BJ (cell line): Measurements from ENCODE around the gene INPP4A. TPM values are rescaled to one million over a fixed set of nuclear protein-coding genes. Genes with fewer than 3 reads are reported as not detected.

ENCODE experiments used
- CTCF ChIA-PET: fragments of 350-600 bp; formaldehyde crosslinking; extraction: SDS; loops from one replicate; lab custom pipeline; 2021; ENCODE audit warnings: antibody characterized with exemption, inconsistent platforms; lab: Yijun Ruan, JAX
- POLR2A ChIA-PET: fragments of 300-600 bp; sonication (Branson Sonifier 250); formaldehyde crosslinking; extraction: SDS; loops from one replicate; lab custom pipeline; 2021; ENCODE audit warnings: antibody characterized with exemption; lab: Charles Lee
- DNase-seq: peaks from one replicate; pipeline ENCODE4 v3.0.0-alpha.2; 2011; ENCODE audit warnings: low read depth
- H3K27me3 ChIP-seq: 2 replicates; pipeline ENCODE4 v1.6.0; 2011; ENCODE audit warnings: low read length; ENCODE audit not compliant: control insufficient read depth, insufficient read depth
- H3K36me3 ChIP-seq: 2 replicates; pipeline ENCODE4 v1.5.1; 2011; ENCODE audit warnings: low read length; ENCODE audit not compliant: control insufficient read depth, insufficient read depth
- H3K4me3 ChIP-seq: 2 replicates; pipeline ENCODE4 v1.5.1; 2011; ENCODE audit warnings: low read depth, mild to moderate bottlenecking, control low read depth, low read length
- polyA plus RNA-seq: library from polyadenylated mRNA; depleted of rRNA; stranded (reverse); fragments of >200 nt; gene quantifications from 2 replicates; pipeline ENCODE4 v1.2.3, GENCODE V29; 2011
- TF ChIP-seq, protein P1 (sequence below): IDR thresholded peaks from 2 replicates; pipeline ENCODE4 v1.5.1; 2011; ENCODE audit warnings: low read depth, mild to moderate bottlenecking, control low read depth, inconsistent platforms, low read length, moderate library complexity; ENCODE audit not compliant: insufficient read depth

Gene INPP4A
- polyA plus RNA-seq, 1 experiment, result 21.0 TPM

DNA sequence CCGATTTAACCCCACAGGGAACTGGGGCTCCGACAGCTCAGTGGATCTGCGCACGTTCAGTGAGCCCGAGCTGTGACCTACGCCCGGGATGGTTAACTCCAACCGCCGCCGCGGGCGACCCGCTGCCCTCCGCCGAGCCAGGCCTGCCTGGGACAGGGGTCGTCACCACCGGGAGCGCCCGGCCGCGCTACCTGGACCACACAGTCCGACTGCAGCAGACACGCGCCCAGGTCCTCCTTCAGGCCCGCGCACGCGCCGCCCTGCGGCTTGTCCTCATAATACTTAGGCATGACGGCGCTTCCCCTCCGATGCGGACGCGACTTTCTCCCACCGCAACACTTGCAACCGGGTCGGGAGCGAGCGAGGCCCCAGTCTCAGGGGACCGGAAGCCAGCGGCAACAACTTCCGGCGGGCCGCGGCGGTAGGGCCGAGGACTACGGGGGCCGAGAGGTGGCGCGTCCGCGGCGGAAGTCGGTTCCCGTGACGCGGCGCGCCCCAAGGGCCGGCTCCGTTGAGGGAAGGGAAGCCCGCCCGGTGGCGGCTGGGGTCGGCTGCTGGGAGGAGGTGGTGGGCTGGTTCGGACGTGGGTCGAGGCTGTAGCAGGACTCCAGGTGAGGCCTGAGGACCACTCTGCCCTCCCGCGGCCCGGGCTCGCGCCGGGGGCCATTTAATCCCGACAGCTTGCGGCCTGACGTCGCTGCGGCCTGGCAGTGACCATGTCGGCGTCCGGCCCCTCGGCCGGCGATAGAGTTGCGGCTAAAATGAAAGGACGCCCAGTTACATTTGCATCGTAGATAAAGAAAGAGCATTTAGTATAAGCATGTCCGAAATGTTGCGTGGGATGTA, 163.7 kb downstream of the INPP4A start, which contains the start of the genes COA5 and UNC50:
Gene COA5, minus strand, starts transcription at position 397 of the 846 bp plus-strand sequence. Its CDS starts 107 bp downstream, at position 290.
Gene UNC50, plus strand, starts transcription at position 474 of the 846 bp plus-strand sequence. CDS start 1,171 bp downstream, outside the sequence.
- Histone ChIP-seq H3K36me3 (peaks cover 5% of the 10 kb centered on the region), H3K4me3 (peak within 1 kb of the TSS; percentile 90), H3K27me3 (no peaks in the 10 kb centered on the region)
- ChIA-PET CTCF (interaction anchor here (1.0 kb wide), 1 partner anchor 29 kb away, joined by 3 read pairs; no protein-coding TSS in a partner anchor), POLR2A (no interaction called here)
- TF ChIP-seq, protein P1, sequence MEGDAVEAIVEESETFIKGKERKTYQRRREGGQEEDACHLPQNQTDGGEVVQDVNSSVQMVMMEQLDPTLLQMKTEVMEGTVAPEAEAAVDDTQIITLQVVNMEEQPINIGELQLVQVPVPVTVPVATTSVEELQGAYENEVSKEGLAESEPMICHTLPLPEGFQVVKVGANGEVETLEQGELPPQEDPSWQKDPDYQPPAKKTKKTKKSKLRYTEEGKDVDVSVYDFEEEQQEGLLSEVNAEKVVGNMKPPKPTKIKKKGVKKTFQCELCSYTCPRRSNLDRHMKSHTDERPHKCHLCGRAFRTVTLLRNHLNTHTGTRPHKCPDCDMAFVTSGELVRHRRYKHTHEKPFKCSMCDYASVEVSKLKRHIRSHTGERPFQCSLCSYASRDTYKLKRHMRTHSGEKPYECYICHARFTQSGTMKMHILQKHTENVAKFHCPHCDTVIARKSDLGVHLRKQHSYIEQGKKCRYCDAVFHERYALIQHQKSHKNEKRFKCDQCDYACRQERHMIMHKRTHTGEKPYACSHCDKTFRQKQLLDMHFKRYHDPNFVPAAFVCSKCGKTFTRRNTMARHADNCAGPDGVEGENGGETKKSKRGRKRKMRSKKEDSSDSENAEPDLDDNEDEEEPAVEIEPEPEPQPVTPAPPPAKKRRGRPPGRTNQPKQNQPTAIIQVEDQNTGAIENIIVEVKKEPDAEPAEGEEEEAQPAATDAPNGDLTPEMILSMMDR, result no peak
- DNase-seq, result no peak

DNA sequence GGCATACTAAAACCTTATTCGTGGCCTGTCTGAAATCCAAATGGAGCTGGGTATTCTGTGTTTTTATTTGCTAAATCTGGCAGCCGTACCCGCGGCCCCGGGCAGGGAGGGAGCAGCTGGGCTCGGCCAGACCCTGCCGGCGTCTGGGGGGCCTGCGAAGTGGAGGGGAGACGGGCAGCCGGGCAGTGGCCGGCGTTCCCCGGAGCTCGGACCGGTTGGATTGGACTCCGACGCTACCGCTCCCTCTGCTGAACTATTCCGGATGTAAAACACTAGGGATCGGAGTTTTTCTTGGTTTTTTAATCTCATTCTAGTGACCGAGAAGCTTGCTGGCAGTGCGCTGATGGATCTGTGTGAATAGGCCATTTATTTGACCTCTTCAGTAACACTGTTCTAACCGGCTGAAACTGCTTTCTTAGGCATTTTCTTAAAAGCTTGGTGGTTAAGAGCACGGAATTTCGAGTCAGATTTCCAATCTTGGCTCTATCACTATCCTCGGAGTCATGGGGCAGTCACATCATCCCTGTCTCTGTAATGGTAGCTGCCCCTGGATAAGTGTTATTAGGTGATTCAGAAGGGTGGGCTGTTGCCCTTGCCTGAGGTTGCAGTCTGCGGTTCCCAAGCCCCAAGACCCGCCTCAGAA, 164.4 kb downstream of the INPP4A start:
- CTCF ChIA-PET, result interaction anchor here (1.0 kb wide), 1 partner anchor 30 kb away, joined by 3 read pairs; no protein-coding TSS in a partner anchor
- Histone ChIP-seq H3K27me3 (no peaks in the 10 kb centered on the region), H3K36me3 (peaks cover 9% of the 10 kb centered on the region), H3K4me3 (peak overlapping the region; percentile 90)
- POLR2A ChIA-PET, result no interaction called here
- TF ChIP-seq, protein P1, result no peak
- DNase-seq, result no peak

DNA sequence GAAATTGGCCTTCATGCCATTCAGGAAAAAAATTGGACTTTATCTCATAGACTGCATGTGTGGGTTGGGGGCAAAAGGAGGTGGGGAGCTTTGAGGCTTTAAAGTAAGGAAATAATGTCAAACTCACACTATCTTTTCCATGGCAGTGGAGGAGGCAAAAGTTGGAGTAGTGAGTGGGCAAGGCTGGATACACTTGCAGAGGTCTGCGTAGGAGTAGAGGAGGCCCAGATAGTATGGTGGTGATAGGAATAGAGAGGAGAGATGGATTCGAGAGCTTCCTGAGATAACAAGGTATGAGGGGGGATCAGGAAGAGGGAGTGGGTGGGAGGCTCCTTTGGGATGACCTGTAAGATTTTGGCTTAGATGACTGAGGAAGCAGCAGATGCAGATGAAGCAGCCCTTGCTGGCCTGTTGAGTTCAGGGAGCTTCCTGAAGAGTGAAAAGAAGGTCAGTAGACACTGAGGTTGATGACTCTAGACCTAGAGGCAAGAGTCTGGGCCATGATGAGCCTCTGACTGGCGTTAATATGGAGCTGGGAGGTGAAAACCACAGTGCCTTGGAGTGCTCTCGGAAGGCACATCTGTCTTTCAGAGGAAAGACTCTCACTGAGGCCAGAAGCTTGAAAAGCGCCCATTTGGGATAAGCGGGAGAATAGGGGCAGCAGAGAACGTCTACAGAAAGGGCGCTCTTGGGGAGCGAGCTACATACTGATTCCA, 169.5 kb downstream of the INPP4A start:
- TF ChIP-seq, protein P1, result no peak
- no peak for DNase-seq
- Histone ChIP-seq H3K27me3 (no peaks in the 10 kb centered on the region), H3K36me3 (peaks cover 21% of the 10 kb centered on the region), H3K4me3 (no peak overlapping the region)
- CTCF ChIA-PET, result interaction anchor here (1.0 kb wide), 1 partner anchor 53 kb away, joined by 3 read pairs; no protein-coding TSS in a partner anchor
- POLR2A ChIA-PET, result no interaction called here

DNA sequence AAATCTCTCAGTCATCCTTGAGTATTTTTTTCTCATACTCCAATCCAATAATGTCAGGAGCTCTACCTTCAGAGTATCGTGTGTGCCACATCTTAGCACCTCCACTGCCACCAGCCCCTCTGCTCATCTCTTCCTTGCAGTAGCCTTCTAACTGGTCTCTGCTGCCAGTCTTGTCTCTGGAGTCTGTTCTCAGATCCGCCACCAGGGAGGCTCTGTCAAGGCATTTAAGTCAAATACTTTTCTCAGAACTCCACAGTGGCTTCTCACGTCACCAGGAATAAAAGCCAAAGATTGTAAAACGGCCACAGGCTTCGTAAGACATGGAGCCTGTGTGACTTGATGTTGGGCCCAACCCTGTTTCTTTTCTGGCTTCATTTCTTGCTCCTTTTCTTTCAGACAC, 170.8 kb downstream of the INPP4A start:
- no peak overlapping the region for H3K4me3 ChIP-seq
- H3K27me3 ChIP-seq, result no peaks in the 10 kb centered on the region
- ChIA-PET CTCF (interaction anchor here (0.6 kb wide), 1 partner anchor 518 kb away, joined by 3 read pairs; no protein-coding TSS in a partner anchor), POLR2A (no interaction called here)
- TF ChIP-seq, protein P1, result no peak
- peaks cover 18% of the 10 kb centered on the region for H3K36me3 ChIP-seq
- no peak for DNase-seq
